Fibroblast of upper back skin (primary cell): Measurements from ENCODE around the gene ABCB11.

Source experiments
- DNase-seq: peaks from one replicate; pipeline ENCODE4 v3.0.0-alpha.2; 2013

Gene ABCB11

DNA sequence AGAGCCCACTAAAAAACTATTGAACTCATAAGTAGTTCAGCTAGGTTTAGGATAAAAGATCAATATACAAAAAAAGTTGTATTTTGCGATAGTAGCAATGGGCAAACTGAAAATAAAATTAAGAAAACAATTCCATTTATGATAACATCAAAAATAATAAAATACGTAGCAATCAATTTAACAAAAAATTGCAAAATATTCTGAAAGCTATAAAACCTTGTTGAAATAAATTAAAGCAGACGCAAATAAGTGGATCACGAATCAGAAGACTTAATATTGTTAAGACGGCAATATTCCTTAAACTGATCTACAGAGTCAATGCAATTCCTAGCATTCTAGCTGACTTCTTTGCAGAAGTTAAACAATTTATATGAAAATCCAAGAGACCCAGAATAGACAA, 24.5 kb downstream of the ABCB11 start:
- no peak for DNase-seq

DNA sequence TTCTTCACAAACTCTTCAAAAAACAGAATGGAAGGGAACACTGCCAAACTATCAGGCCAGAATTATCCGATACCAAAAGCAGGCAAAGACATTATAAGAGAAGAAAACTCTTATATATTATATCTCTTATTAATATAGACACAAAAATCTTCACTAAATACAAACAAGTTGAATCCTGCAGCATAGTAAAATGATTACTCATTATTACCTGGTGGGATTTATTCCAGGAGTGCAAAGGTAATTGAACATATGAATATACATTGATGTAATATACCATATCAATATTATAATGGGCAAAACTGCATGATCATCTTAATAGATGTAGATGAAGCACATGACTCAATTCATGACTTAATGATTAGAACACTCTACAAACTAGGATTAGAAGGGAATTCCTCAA, 25.1 kb downstream of the ABCB11 start:
- DNase-seq: no peak

DNA sequence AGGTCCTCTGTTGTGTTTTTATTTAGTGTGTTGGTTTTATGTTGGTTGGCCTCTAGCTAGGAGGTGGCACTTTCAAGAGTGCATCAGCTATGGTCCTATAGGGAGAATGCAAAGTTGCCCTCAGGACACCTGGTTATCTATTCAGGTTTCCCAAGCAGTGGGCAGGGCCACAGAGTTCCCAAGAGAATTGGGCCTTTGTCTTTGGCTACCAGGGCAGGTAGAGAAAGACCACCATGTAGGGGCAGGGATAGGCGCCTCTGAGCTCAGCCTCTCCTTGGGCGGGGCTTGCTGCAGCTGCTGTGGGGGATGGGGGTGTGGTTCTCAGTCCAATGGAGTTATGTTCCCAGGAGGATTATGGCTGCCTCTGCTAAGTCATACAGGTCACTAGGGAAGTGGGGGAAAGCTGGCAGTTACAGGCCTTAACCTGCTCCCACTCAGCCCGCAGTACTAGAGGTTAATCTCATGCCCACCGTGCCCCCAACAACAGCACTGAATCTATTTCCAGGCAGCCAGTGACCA, 26.0 kb downstream of the ABCB11 start:
- DNase-seq: no peak

DNA sequence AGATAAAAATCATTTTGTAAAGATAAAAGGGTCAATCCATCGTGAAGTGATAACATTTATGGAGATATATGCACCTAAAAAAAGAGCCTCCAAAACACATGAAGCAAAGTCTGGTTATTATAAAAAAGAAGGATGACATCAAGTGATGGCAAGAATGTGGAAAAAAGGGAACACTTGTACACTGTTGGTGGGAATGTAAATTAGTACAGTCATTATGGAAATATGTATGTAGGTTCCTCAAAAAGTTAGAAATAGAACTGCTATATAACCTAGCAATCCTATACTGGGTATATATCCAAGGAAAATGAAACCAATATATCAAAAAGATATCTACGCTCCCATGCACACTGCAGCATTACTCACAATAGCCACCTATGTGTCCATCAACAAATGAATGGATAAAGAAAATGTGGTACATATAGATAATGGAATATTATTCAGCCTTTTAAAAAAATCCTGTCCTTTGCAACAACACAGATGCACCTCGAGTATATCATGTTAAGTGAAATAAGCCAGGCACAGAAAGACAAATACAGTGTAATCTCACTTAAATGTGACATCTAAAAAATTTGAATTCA, 28.9 kb downstream of the ABCB11 start:
- no peak for DNase-seq

DNA sequence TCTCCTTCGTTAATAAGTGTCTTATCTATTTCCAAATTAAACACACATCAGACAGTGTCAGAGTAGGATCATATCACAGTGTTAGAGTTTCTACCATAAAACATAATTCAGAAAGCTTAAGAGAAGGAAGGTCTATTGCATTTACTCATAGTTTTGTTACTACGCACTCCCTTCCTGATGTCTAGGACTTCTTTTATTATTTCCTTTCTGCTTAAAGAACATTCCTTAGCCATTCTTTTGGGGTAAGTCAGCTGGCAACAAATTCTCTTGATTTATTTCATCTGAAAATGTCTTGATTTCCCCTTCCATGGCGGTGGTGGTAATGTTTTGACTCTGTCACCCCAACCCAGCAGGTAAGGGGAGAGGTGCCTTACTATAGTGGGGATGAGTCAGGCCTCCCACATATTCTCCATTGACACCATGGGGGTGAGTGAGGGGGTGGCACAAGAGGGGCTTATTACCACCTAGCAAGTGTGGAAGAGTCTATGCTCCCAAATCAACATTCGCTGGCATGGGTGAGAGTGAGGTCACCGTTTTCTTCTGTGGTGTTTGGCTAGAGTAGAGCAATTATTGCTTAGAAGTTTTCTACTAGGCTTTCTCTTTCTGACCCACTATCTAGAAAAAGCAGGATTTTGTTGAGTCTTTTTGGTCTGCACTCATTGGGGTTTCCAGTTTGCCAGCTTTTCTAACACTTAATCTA, 29.9 kb downstream of the ABCB11 start:
- no peak for DNase-seq

DNA sequence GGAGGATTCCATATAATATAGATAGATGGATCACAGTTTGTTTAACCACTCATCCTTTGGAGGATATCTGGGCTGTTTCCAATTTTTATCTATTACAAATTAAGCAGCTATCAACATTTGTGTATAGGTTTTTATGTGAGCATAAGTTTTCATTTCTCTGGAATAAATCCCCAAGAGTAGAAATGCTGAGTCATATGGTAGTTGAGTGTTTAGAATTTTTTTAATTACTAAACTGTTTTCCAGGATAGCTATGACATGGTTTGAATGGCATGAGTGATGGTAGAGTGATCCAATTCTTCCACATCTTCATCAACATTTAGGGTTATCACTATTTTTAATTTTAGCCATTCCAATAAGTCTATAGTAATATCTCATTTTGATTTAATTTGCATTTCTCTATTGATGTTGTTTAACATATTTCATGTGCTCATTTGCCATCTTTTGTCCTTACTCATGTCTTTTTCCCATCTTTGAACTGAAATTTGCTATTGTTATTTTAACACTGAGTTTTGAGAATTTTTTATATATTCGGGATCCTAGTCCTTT, 31.4 kb downstream of the ABCB11 start:
- DNase-seq: no peak

DNA sequence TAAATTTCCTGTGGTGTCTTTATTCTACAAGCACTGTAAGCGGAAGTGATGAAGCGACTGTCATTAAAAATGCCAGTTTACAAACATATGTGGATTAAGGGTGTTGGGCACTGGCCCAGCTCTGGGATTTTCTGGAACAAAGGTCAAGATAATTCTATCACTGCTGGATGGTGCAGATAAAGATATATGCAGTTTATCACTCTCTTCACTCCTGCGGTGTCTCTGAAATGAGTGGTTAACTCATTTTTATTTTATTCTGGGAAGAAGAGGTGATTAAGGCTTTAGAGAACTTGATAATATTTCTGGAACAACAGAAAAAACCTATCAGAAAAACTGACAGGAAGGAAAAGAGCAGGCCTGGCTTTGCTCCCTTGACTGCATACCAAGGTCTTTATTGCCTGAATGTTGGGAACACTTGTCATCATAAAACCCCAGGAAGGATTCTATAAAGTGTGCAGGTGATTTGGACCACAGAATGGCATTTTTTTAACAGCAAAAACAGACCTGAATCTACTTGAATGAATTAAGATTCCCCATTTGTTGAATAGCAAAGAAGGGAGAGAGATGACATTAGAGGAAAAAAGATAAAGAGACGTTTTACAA, 32.4 kb downstream of the ABCB11 start:
- no peak for DNase-seq

DNA sequence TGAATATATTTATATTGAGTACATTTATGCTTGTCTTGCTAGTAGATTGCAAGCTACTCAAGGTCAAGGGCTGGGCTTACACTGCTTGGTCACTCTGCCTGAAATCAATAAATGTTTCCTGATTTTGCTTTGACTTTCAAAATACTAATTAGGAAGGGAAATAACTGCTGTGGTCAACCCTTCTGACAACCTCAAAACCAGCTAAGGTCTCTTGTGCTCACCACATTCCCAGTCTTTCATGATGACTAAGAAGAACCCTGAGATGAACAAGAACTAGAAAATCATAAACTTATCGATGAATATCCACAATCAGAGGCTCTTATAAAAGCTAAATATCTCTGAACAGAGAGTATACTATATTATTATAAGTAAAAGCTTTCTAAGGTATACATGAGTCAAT, 33.3 kb downstream of the ABCB11 start:
- DNase-seq: no peak

DNA sequence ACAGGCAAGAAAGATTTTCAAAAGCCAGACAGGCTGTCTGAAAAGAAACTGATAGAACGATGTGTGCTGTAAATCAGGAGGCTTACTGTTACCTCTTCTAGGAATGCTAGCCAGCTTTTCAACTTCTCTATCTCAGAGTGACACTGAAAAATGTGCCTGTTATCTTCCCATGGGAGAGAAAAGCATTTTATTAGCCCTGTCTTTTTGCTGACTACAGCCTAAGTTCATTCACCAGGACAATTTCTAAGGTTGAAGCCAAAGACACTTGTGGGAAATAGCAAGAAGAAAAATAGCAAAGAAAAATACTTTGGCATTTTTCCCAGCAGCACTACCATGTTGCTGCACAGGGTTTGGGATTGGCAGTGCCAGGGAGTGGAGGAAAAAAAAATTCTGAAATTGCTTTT, 34.0 kb downstream of the ABCB11 start:
- DNase-seq: no peak

DNA sequence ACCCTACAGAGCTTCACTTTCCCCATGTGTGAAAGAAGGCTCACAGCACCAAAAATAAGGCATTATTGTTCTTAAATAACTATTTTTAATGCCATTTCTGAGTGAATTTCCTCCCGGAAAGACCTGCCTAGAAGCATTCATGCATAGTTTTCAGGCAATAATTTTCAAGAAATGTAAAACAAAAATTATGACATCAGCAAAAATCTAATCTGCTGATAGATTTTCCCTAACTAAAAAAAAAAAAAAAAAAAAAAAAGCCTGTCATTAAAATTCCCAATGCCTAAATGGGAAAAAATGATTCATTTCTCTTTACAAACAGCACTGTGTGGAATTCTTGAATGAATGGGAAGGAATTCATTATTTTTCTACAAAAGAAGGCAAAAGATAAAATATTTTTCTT, 35.4 kb downstream of the ABCB11 start:
- DNase-seq: no peak

DNA sequence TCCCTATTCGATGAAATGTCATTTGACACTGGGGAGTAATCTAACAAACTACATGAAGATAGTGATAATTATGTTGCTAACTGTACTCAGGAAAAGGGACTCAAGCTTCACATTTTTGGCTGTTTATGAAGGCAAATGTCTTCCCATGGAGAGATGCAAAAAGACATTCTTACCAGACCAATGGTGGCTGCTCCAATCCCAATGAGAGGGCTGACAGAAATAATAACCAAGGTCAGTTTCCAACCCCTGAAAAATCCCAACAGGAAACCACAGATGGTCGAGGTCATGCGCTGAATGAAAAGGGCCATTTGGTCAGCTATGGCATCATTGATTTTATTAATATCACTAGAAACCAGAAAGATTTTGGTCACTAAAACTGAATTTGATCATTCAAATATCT, 37.6 kb downstream of the ABCB11 start:
- DNase-seq: no peak

DNA sequence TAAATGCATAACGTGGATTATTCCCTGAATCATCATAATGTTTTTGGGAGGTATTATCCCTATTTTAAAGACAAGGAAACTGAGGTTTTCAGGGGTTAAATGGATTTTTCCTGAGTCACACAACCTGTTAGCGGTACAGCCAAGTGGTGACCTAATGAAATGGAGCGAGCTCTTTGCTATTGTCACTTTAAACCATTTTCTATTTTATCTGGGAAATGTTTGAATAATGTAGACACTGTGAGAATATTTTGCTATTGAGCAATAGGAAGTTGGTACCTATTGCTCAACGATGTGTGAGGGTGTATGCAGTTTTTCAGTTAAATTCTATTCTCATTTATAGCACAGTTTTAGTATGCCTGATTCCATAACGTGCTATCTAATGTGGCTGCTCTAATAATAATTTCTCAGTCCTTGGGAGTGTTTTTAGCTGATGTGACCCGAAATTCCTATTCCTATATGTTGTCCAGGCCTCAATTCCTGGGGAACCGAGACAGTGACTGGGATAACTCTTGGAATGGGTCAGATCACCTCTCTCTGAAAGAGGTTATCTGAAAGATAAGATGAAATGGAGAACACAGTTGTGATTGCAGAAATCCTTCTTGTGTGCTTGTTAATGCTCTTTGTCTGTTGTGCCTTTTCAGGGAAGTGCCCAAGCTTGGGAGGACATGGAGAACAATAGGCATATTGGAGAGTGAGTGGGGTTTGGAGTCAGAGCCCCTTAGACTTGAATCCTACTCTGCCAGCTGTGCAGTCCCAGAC, 38.4 kb downstream of the ABCB11 start:
- DNase-seq: no peak

DNA sequence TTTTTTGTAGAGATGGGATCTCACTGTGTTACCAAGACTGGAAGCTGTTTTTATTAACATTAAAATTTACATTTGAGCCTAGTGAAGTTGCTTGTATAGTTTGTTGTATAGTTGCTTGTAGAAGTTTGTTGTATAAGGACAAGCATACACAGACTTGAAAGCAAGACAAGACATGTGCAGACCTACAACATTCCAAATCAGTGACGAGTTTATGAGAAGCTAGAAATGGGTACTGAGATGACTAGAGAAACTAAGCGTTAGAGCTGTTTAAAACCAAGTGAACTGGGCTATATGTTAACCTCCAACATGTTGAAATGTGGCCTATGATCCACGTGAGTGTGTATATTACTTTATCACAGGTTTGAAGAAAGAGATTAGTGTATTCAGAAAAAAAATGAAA, 39.1 kb downstream of the ABCB11 start:
- no peak for DNase-seq

DNA sequence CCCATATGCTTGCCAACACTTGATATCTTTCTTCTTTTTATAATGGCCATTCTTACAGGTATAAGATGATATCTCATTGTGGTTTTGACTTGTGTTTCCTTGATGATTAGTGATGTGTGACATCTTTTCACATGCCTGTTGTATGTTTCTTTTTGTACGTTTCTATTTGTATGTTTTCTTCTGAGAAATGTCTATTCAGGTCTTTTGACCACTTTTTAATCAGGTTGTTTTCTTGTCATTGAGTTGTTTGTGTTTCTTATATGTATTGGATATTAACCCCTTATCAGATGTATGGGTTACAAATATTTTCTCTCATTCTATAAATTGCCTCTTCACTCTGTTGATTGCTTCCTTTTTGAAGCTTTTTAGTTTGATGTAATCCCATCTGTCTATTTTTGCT, 42.4 kb downstream of the ABCB11 start:
- no peak for DNase-seq

DNA sequence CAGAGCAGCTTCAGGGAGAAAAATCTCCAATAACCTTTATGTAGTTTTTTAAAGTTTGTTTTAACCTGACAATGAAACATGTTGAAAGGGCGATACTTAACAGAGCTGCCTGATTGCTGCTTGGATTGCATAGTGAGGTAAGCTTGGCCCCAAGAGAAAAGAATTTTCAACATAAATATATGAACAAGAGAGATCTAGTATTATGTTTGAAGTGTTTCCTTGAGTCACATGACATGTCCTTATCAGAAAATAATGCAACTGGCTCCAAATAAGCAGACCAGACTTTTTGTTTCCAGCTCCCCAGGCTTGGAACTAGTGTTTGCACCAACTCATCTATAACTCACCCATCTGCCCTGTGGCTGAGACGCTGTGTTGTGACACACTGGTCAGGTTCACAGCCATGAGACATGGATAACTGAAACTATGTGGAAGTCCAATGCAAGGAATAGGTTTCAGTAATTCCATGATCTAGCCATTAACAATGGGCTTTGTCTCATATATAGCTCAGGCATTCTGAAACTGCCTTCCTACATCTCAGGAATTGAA, 44.7 kb downstream of the ABCB11 start:
- no peak for DNase-seq

DNA sequence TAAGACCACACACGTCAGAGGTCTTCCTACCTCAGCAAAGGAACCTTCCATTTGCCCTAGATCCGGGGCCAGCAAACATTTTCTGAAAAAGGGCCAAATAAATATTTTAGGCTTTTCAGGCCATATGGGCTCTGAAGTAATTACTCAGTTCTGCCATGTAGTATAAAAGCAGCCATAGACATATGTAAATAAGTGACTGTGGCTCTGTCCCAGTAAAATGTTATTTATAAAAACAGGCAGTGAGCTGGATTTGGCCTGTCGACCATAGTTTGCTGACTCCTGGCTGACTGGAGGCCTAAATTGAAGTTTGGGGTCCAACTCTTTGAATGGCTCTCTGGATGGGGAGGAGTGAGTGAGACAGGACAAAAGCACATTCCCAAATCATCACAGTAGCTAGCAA, 49.5 kb downstream of the ABCB11 start:
- DNase-seq: no peak

DNA sequence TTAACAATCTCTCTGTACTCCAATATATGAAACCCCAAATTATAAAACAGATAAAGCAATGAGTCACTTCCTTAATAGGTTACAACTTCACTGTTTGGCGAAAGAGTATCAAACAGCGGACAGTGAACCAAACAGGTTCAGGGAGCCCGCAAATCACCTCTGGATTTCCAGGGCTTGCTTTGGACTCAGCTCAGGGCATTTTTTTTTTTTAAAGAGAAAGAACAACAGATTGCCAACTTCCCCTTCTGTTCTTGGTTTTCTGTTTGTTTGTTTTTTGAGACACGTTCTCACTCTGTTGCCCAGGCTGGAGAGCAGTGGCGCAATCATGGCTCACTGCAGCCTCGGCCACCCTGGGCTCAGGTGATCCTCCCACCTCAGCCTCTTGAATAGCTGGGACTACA, 52.7 kb downstream of the ABCB11 start:
- no peak for DNase-seq

DNA sequence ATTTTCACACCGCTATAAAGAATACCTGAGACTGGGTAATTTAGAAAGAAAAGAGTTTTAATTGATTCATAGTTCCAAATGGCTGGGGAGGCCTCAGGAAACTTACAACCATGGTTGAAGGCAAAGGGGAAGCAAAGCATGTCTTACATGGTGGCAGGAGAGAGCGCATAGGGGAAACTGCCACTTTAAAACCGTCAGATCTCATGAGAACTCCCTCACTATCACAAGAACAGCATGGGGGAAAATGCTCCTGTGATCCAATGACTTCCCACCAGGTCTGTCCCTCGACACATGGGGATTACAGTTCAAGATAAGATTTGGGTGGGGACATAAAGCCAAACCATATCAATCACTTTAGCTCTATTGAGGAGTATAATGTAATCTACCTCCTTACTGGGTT, 53.5 kb downstream of the ABCB11 start:
- DNase-seq: no peak

DNA sequence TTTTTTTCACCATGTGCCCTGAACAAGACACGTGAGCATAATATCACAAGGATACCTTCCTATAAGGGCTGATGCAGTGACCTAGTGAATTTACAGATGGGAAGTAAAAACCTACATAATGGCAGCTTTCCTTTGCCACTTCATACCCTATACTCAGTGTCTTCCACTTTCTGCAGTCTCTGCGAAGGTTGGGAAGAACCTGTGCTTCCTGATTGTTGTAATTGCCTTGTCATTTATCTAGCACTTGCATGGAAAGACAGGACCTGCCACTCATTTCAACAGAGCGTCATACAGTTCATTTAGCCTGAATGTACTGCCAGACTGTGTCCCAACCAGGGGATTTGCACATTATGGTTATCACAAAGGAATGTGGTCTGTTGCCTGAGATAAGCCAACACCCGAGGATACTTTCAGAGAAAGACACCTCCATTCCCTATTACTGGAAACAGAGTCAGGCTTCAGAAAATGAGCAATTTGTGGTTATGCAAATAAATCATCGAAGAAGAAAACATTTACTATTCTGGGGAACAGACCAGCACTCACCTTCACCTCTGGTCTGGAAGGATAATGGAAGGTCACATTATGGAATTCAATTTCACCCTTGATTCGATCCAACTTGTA, 55.0 kb downstream of the ABCB11 start:
- no peak for DNase-seq

DNA sequence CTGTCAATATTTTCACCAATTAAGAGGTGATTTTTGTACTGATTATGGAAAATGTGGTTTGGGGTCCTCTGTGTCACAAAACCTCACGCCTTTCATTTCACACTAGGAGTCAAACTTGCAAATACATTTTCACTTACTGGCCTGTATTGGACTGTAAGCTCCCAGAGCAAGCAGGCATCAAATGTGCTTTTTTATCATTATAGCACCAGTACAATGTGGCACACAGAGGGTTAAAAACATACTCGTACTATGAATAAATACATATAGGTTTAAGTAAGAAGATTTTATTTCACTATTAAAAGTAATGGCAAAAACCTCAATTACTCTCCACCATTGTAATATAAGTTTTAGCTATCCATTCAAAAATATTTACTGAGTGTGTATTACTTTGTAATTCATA, 56.7 kb downstream of the ABCB11 start:
- no peak for DNase-seq

DNA sequence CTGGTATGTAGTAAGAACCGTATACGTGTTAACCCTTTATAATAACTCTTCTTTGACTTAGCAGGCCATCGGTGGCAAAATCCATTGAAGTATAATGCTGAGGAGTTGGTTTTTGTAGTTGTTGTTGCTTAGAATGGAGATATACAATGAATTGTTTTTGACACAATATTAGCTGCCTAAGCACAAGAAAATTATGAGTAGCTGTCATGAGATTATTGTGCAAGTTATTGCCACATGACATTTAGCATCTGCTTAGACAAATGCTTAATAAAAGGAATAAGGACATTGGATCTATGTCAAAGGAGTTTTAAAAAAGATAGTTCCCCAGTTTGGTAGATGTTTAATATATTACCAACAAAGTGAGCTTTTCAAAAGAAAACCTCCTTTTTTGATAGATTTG, 59.9 kb downstream of the ABCB11 start:
- DNase-seq: no peak

DNA sequence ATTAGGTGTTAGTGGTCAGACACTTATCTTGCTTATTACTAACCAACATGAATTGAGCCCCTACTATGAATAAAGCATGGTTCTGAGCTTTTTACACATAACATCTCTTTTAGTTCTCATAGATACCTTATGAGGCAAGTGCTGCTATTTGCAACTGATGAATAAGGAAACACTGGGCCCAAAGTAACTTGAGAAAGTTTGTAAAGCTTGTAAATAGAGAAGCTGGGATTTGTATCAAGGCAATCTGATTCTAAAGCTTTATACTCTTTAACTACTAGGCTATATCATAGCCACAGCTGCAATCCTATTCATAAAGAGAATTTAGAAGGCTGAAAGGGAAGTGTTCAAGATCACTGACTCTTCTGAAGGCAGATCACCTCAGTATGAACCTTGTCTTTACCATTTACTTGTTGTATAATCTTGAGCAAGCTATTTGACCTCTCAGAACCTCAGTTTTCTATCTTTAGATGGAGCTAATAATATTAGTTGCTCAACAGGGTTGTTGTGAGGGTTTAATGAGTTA, 60.4 kb downstream of the ABCB11 start:
- no peak for DNase-seq

DNA sequence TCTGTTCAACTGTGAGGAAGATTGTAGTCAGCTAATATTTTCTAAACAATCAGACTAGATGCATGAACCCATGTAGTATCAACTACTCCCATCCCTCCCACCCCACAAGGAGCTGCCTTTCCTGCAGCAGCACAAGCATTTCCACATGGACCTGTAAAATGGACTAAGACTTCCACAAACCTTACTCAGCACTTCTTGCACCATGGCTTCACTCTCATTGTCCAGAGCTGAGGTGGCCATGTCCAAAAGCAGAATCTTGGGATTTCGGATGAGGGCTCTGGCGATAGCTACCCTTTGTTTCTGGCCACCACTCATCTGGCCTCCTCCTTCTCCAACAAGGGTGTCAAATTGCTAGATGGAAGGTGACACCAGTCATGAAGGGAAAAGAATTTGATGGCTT, 61.3 kb downstream of the ABCB11 start:
- no peak for DNase-seq
